SH-SY5Y (cell line): ENCODE data around the gene ARHGEF37.

Source experiments
- GATA2 ChIP-seq: IDR thresholded peaks from 2 replicates; pipeline ENCODE4 v1.6.1; 2011; ENCODE audit warnings: mild to moderate bottlenecking, low read depth, low read length
- GATA3 ChIP-seq: IDR thresholded peaks from 2 replicates; pipeline ENCODE4 v1.6.1; 2011; ENCODE audit warnings: low read depth, mild to moderate bottlenecking, low read length, moderate library complexity

DNA sequence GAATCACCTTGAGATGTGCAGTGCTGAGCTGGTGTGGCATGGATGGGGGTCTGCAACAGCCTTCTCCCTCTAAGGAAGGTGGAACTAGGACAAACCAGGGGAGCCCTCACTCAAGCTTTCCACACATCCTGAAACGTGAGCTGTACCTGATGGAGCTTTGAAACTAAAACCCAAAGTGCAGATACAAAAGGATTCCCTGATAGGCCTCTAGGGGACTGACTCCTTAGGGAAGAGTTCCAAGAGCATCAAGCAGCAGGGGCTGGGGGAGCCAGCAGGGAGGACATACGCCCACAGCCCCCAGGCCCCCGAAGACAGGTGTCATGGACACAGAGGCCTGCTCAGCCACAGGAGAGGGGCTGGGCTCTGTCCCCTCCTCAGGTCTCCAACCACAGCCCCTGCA lies 17.7 kb downstream of the ARHGEF37 start:
- no peak for TF ChIP-seq GATA2
- no peak for TF ChIP-seq GATA3
